Stimulated activated memory B cell treated with anti-CD40 and anti-IgM and Interleukin-4, amounts not matched to agents 10 μg/mL and 1 μg/mL and 100 μg/mL, for 72 hours (primary cell): ENCODE data around the gene APOD.
"Not testable (repeated sequence)": the region's sequence is repeated elsewhere in the genome, so short reads cannot be mapped to it uniquely, and the experiment has no call there.

Source experiments
- ATAC-seq: fragments of 150-1000 bp; cut with Tn5 transposase; 2 replicates; pipeline ENCODE4 v1.10.0; 2021
- H3K27ac Mint-ChIP-seq: one replicate; pipeline ENCODE4 v1.8.0; 2022; ENCODE audit warnings: mild to moderate bottlenecking, mixed read lengths
- H3K27me3 Mint-ChIP-seq: one replicate; pipeline ENCODE4 v1.8.0; 2022; ENCODE audit warnings: mixed read lengths
- H3K36me3 Mint-ChIP-seq: one replicate; pipeline ENCODE4 v1.8.0; 2022; ENCODE audit warnings: mixed read lengths
- H3K4me1 Mint-ChIP-seq: one replicate; pipeline ENCODE4 v1.8.0; 2022; ENCODE audit warnings: mixed read lengths
- H3K4me3 Mint-ChIP-seq: one replicate; pipeline ENCODE4 v1.8.0; 2022; ENCODE audit warnings: mild to moderate bottlenecking, moderate library complexity, mixed read lengths
- H3K9me3 Mint-ChIP-seq: one replicate; pipeline ENCODE4 v1.8.0; 2022; ENCODE audit warnings: mixed read lengths

Gene APOD

GRCh38 chr3:195583831-195584542, at the start of gene APOD:
TSS of gene APOD (minus strand) at chr3:195583940. CDS start at chr3:195579461, 4,479 bp downstream.
- Mint-ChIP-seq H3K27ac (no peak within 1 kb of the TSS), H3K4me3 (no peak within 1 kb of the TSS), H3K27me3 (no peaks in the 10 kb centered on the region), H3K36me3 (no peaks in the 10 kb centered on the region), H3K4me1 (peaks cover 2% of the 10 kb centered on the region), H3K9me3 (no peaks in the 10 kb centered on the region)
- ATAC-seq = no peak

DNA sequence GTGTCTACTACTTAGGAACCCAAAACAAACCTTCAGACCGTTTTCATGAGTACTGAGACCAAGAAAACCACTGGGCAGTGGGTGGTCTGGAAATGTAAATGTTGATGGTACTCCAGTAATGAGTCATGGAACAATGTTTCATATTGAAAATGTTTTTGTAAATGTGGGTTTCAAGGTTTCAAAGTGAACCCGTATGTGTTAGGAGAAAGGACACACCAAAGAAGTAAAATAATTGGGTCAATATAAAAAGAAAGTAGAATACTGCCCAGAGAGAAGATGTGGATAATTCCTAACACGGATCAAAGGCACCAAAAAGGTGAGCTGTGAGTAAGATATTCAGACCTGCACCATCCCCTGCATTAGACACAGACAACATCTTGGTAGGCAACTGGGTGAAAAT, 49.6 kb upstream of the APOD start:
- H3K9me3 Mint-ChIP-seq, ATAC-seq, H3K27me3 Mint-ChIP-seq, H3K36me3 Mint-ChIP-seq: not testable (repeated sequence)
- Mint-ChIP-seq H3K27ac (peak overlapping the region; percentile 90), H3K4me3 (peak overlapping the region; percentile 51), H3K4me1 (peaks cover 26% of the 10 kb centered on the region)

DNA sequence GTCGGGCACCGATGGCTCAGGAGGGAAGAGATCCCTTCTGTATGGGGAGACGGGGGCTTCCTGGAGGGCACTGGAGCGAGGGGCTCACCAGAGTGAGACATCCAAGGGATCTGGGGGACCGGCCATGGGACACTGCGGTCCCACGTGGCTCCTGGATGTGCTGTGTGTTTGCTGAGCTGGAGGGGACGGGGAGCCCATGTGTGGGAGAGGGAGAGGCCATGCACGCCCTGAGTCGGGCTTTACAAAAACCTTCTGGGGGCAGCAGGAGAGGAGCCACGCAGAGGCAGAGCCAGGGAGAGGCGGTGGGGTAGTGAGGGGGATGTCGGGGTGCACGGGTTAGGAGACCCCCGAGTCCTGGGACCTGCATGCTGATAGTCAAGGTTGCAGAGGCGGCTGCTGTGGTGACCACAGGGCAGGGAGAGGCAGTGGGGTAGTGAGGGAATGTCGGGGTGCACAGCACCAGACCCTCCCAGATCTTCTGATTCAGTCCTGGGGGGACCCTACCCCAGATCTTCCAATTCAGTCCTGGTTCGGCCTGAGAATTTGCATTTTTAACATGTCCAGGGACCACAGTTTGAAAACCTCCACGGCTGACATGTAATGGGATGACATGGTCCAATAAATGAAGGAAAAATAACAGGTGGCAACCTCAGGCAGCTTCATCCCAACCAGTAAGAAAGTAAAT, 48.9 kb upstream of the APOD start:
- H3K4me1 Mint-ChIP-seq = peaks cover 26% of the 10 kb centered on the region
- not testable (repeated sequence) for H3K9me3 Mint-ChIP-seq, ATAC-seq, H3K27me3 Mint-ChIP-seq, H3K36me3 Mint-ChIP-seq
- H3K4me3 Mint-ChIP-seq = peak overlapping the region; percentile 56
- peak overlapping the region; percentile 90 for H3K27ac Mint-ChIP-seq

DNA sequence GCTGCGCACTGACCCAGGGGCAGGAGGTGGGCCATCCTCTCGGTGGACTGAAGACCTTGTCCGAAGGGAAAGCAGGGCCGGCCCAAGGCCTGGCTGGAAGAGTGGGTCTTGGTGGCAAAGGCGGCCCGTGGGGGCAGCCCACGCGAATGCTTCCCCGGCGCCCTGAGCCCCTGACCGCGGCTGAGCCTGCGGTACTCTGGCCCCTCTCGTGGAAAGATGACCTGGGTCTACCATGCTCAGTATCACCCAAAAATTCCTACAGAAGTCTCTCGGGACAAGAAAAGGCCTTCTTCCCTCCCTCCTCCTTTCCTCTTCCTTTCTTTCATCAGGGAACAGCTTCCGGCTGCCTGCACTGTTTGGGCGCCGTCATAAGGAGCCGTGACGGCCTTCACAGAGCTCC, 48.3 kb upstream of the APOD start:
- ATAC-seq, H3K36me3 Mint-ChIP-seq, H3K9me3 Mint-ChIP-seq, H3K27me3 Mint-ChIP-seq: not testable (repeated sequence)
- H3K27ac Mint-ChIP-seq = peak overlapping the region; percentile 90
- peaks cover 20% of the 10 kb centered on the region for H3K4me1 Mint-ChIP-seq
- H3K4me3 Mint-ChIP-seq = peak overlapping the region; percentile 56

- H3K27ac Mint-ChIP-seq = peak overlapping the region; percentile 78
- H3K36me3 Mint-ChIP-seq, ATAC-seq, H3K9me3 Mint-ChIP-seq, H3K4me3 Mint-ChIP-seq, H3K27me3 Mint-ChIP-seq: not testable (repeated sequence)
- peaks cover 15% of the 10 kb centered on the region for H3K4me1 Mint-ChIP-seq
Measured at GRCh38 chr3:195630938-195631495, 47.3 kb upstream of the APOD start.

DNA sequence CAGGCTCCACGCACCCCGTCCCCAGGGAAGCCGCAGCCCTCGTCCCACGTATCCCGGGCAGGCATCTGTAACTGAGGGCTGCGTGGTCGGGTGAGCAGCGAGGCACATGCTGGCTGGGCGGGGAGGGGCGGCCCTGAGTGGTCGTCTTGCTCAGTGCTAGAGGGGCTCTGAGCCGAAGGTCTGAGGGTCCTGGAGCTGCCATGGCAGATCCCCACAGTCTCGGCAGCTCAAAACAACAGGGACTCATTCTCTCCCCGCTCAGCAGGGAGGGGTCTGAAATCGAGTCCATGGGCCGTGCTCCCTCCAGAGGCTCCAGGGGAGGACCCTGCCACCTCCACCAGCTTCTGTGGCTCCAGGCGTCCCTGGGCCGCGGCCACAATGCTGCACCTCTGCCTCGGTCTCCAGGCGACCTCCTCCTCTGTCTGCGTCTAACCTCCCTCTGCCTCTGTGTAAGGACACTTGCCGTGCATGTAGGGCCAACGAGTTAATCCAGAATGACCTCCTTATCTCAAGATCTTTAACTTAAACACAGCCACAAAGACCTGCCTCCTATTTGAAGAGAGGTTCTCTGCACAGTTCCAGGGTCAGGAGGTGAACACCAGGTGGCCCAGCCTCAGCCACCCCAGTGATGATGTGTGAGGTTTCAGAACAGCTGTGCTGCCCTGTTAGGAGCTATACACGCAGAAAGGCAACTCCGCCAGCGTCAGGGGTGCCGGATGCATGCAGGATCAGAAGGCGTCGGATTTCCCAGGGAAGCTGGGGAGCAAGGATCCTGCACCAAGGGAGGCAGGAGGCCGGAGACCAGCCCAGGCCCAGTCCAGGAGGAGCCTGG, 46.6 kb upstream of the APOD start:
- peak overlapping the region; percentile 41 for H3K4me3 Mint-ChIP-seq
- not testable (repeated sequence) for H3K36me3 Mint-ChIP-seq, H3K9me3 Mint-ChIP-seq, ATAC-seq, H3K27me3 Mint-ChIP-seq
- peaks cover 13% of the 10 kb centered on the region for H3K4me1 Mint-ChIP-seq
- H3K27ac Mint-ChIP-seq = peak overlapping the region; percentile 78

GRCh38 chr3:195629682-195630081, 45.9 kb upstream of the APOD start:
- not testable (repeated sequence) for H3K27ac Mint-ChIP-seq, ATAC-seq

GRCh38 chr3:195628386-195628920, 44.7 kb upstream of the APOD start:
- H3K36me3 Mint-ChIP-seq, ATAC-seq, H3K27me3 Mint-ChIP-seq, H3K9me3 Mint-ChIP-seq, H3K4me3 Mint-ChIP-seq, H3K27ac Mint-ChIP-seq: not testable (repeated sequence)
- peaks cover 13% of the 10 kb centered on the region for H3K4me1 Mint-ChIP-seq

More at GRCh38 chr3:195629682-195630081, 45.9 kb upstream of the APOD start:
- peaks cover 13% of the 10 kb centered on the region for H3K4me1 Mint-ChIP-seq
- H3K36me3 Mint-ChIP-seq, H3K27me3 Mint-ChIP-seq, H3K4me3 Mint-ChIP-seq, H3K9me3 Mint-ChIP-seq: not testable (repeated sequence)

DNA sequence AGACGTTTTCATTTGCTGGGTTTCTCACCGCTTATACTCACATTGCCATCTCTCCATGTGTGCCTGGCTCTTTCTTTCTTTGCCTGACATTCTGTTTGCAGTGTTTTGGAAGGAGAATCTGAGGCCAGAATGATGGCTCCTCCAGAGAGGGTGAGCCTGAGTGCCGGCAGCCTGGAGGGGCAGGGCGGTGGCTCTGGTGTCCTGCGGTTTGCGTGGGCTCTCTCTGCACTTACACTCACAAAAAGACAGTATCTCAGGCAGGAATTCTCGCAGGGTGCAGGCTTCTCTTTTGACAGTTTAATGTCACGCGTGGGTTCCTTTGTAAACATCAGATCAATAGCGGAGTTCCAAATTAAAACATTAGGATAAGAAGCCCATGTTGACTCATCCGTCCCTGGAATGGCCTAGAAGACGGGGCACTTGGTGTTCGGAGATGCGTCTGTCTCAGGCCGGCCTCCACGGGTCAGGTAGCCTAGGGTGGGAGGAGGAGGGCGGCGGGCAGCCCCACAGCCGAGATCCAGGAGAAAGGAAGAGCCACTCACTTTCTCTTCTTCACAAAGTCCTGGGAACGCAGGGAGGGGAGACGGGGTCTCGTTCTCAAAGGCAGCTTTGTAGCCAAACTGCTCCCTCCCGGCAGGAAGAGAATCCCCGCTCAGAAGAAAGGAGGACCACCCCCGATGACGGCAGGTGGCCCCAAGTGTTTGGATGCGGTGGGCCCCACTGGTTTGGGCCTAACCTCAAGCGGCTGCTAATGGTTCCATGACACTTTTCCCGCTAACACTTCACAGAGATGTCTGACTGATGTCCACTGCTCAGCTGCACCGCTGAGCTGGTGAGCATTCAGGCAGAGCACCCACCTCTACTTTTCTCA, 44.0 kb upstream of the APOD start:
- not testable (repeated sequence) for H3K9me3 Mint-ChIP-seq, H3K4me3 Mint-ChIP-seq, H3K27me3 Mint-ChIP-seq, ATAC-seq, H3K36me3 Mint-ChIP-seq
- H3K27ac Mint-ChIP-seq = peak overlapping the region; percentile 44
- H3K4me1 Mint-ChIP-seq = peaks cover 12% of the 10 kb centered on the region

GRCh38 chr3:195624603-195625560, 41.1 kb upstream of the APOD start:
- not testable (repeated sequence) for H3K4me1 Mint-ChIP-seq, H3K36me3 Mint-ChIP-seq, H3K27me3 Mint-ChIP-seq, H3K9me3 Mint-ChIP-seq
- Mint-ChIP-seq H3K27ac (peak overlapping the region; percentile 75), H3K4me3 (peak overlapping the region; percentile 61)
- ATAC-seq = peak; percentile 88

DNA sequence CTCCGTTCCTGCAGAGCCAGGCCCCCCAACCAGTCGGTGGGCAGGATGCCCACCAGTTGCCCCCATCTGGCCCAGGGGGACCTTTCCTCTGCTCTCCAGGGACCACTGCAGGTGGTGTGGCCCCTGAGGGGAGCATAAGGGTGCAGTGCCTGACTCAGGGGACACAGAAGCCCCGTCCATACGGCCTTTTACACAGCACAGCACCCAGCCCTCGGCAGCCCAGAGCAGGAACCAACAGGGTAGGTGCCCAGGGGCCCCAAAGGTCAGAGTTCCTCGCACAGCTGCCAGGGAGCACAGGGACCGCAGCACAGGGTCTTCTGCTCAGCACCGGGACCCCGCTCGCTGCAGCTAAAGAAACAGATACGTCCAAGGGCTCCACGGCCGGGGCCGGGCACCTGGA, 40.4 kb upstream of the APOD start:
- H3K4me1 Mint-ChIP-seq, H3K36me3 Mint-ChIP-seq, H3K27ac Mint-ChIP-seq, H3K9me3 Mint-ChIP-seq, H3K4me3 Mint-ChIP-seq, H3K27me3 Mint-ChIP-seq: not testable (repeated sequence)
- peak; percentile 69 for ATAC-seq

DNA sequence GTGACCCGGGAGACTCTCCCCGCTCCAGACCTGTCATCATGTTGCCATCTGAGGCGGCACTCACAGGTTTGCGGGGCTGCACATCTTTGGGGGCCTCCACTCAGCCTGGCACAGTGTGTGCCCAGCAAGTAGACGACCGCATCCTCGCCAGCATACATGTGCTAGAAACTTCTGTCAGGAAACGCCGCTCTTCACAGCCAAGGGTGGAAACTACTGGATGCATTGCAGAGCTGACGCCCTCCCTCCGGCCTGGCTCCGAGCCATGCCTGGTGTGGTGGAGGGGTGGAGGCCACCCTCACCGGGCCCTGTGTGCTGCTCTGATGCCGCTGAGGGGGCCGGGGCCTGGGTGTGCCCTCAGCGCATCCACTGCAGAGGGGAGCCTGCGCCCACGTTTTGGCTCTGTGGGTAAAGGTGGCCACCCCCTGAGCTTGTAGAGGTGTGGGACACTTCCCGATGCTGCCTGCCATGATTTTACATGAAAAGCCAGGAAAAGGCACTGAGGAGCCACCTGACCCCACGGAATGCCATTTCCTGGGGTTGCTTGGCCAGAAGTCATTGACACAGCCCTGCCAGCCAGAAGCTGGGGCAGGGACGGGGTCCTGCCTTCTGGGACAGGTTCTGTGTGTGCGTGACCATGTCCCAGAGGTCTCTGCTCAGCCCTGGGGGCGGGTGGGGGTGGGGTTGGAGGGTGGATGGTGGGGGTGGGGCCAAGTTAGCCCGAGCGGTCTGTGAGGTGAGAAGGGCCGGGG, 39.7 kb upstream of the APOD start:
- H3K36me3 Mint-ChIP-seq, ATAC-seq, H3K27ac Mint-ChIP-seq, H3K9me3 Mint-ChIP-seq, H3K4me1 Mint-ChIP-seq, H3K27me3 Mint-ChIP-seq, H3K4me3 Mint-ChIP-seq: not testable (repeated sequence)

GRCh38 chr3:195622523-195623170, 38.9 kb upstream of the APOD start:
- not testable (repeated sequence) for H3K4me3 Mint-ChIP-seq, H3K9me3 Mint-ChIP-seq, H3K4me1 Mint-ChIP-seq, ATAC-seq, H3K27me3 Mint-ChIP-seq, H3K36me3 Mint-ChIP-seq
- peak overlapping the region; percentile 13 for H3K27ac Mint-ChIP-seq
